HepG2 (cell line): ENCODE measurements around the gene PLEKHG2. TPM values are rescaled to one million over a fixed set of nuclear protein-coding genes. Genes with fewer than 3 reads are reported as not detected.
A peak's percentile ranks its signal among the peaks of the same experiment; 100 is the strongest.

ENCODE experiments used
- AKAP8 ChIP-seq: sonication (generic); formaldehyde crosslinking; IDR thresholded peaks from 2 replicates; pipeline ENCODE4 v1.5.1; 2020; ENCODE audit warnings: mild to moderate bottlenecking, missing genetic modification reagents
- ARID3A ChIP-seq: IDR thresholded peaks from 2 replicates; pipeline ENCODE4 v1.6.1; 2012; ENCODE audit warnings: low read depth, low read length, improper control_type of control experiment
- KDM4B ChIP-seq: sonication (generic); formaldehyde crosslinking; IDR thresholded peaks from 2 replicates; pipeline ENCODE4 v1.4.0; 2020; ENCODE audit warnings: missing genetic modification reagents
- KDM6A ChIP-seq: IDR thresholded peaks from 2 replicates; pipeline ENCODE4 v1.6.1; 2016; ENCODE audit warnings: low read depth
- MXD3 ChIP-seq: IDR thresholded peaks from 2 replicates; pipeline ENCODE4 v1.6.1; 2016; ENCODE audit warnings: mild to moderate bottlenecking, missing biosample characterization, missing genetic modification reagents
- NR0B2 ChIP-seq: sonication (generic); formaldehyde crosslinking; IDR thresholded peaks from 2 replicates; pipeline ENCODE4 v1.4.0; 2020; ENCODE audit warnings: mild to moderate bottlenecking, missing genetic modification reagents
- NR1H2 ChIP-seq: sonication (generic); formaldehyde crosslinking; IDR thresholded peaks from 2 replicates; pipeline ENCODE4 v1.8.1; 2022; ENCODE audit warnings: low read depth, missing genetic modification reagents, borderline replicate concordance
- PHB2 ChIP-seq: fragments of 450-650 bp; IDR thresholded peaks from 2 replicates; pipeline ENCODE4 v1.6.1; 2018; ENCODE audit not compliant: partially characterized antibody
- RXRA ChIP-seq: sonication (generic); formaldehyde crosslinking; IDR thresholded peaks from 2 replicates; pipeline ENCODE4 v1.5.1; 2020; ENCODE audit warnings: missing genetic modification reagents
- SUZ12 ChIP-seq: fragments of 150-350 bp; IDR thresholded peaks from 2 replicates; pipeline ENCODE4 v1.6.1; 2014; ENCODE audit warnings: low read depth, low read length
- THRA ChIP-seq: sonication (generic); formaldehyde crosslinking; IDR thresholded peaks from 2 replicates; pipeline ENCODE4 v1.4.0; 2020; ENCODE audit warnings: missing genetic modification reagents, borderline replicate concordance
- ZMAT3 ChIP-seq: sonication (generic); formaldehyde crosslinking; conservative IDR thresholded peaks from 2 replicates; pipeline ENCODE4 v1.7.0; 2021; ENCODE audit warnings: missing genetic modification reagents
- ZNF367 ChIP-seq: sonication (generic); formaldehyde crosslinking; IDR thresholded peaks from 2 replicates; pipeline ENCODE4 v1.4.0; 2020; ENCODE audit warnings: missing genetic modification reagents, borderline replicate concordance
- ZNF780A ChIP-seq: sonication (generic); formaldehyde crosslinking; IDR thresholded peaks from 2 replicates; pipeline ENCODE4 v1.8.0; 2022; ENCODE audit warnings: mild to moderate bottlenecking, missing genetic modification reagents, moderate library complexity
- ZSCAN9 ChIP-seq: IDR thresholded peaks from 2 replicates; pipeline ENCODE4 v1.6.1; 2016; ENCODE audit warnings: borderline replicate concordance
- polyA plus RNA-seq, 8 experiments: library from polyadenylated mRNA; depleted of rRNA in 3 of 8; stranded (reverse) in 7 of 8; unstranded in 1 of 8; fragments of >200 nt; fragmentation: Illumina TruSeq in 4 of 8; extraction: Trizol in 4 of 8; gene quantifications; 2 replicates each; pipeline versions ENCODE4 v1.2.1 to v1.2.3, GENCODE V29; 2011 to 2016; ENCODE audit warnings: low read depth in 4 of 8, missing spikeins in 1 of 8, mixed read lengths in 1 of 8; ENCODE audit not compliant: insufficient read depth in 1 of 8
- total RNA-seq, 5 experiments: library from RNA; depleted of rRNA; stranded (reverse); fragments of >200 nt; fragmentation: Illumina TruSeq; extraction: Trizol; gene quantifications; 2 replicates each; pipeline ENCODE4 v1.2.3, GENCODE V29; 2016; ENCODE audit warnings: low read depth in 1 of 5
- TF ChIP-seq, protein P1 (sequence below): sonication (generic); formaldehyde crosslinking; IDR thresholded peaks from 2 replicates; pipeline ENCODE4 v1.5.1; 2020; ENCODE audit warnings: missing genetic modification reagents, mild to moderate bottlenecking, borderline replicate concordance
- TF ChIP-seq, protein P2 (sequence below): sonication (generic); formaldehyde crosslinking; IDR thresholded peaks from 2 replicates; pipeline ENCODE4 v1.8.0; 2022; ENCODE audit warnings: mild to moderate bottlenecking, missing genetic modification reagents, borderline replicate concordance

The PLEKHG2 gene
- total and polyA plus RNA-seq, 2 of the 13 experiments (the other 11 are each of a cell fraction or from before 2014, with no cell fraction given): 3.6 to 6.8 TPM

- TF ChIP-seq, protein P1, sequence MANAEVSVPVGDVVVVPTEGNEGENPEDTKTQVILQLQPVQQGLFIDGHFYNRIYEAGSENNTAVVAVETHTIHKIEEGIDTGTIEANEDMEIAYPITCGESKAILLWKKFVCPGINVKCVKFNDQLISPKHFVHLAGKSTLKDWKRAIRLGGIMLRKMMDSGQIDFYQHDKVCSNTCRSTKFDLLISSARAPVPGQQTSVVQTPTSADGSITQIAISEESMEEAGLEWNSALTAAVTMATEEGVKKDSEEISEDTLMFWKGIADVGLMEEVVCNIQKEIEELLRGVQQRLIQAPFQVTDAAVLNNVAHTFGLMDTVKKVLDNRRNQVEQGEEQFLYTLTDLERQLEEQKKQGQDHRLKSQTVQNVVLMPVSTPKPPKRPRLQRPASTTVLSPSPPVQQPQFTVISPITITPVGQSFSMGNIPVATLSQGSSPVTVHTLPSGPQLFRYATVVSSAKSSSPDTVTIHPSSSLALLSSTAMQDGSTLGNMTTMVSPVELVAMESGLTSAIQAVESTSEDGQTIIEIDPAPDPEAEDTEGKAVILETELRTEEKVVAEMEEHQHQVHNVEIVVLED: peak; percentile 61; the same call in 1 of the 2 replicates
- TF ChIP-seq KDM6A (CRISPR knock-in tag) (peak; percentile 69; the same call in 1 of the 2 replicates), ARID3A (0 out of 2 replicates have a peak, but pooled peaks have one; percentile 8), SUZ12 (no peak), KDM4B (peak; percentile 8; the same call in 1 of the 2 replicates), NR0B2 (peak; percentile 81), AKAP8 (CRISPR knock-in tag) (peak; percentile 92; the same call in 1 of the 2 replicates), MXD3 (CRISPR knock-in tag) (peak; percentile 32; the same call in 1 of the 2 replicates), ZNF367 (CRISPR knock-in tag) (no peak), PHB2 (no peak), ZSCAN9 (peak; percentile 83; the same call in 1 of the 2 replicates), NR1H2 (no peak), THRA (CRISPR knock-in tag) (peak; percentile 13; the same call in 1 of the 2 replicates), ZNF780A (no peak), ZMAT3 (CRISPR knock-in tag) (0 out of 2 replicates have a peak, but pooled peaks have one; percentile 63), RXRA (CRISPR knock-in tag) (peak; percentile 75; the same call in 1 of the 2 replicates)
- TF ChIP-seq, protein P2, sequence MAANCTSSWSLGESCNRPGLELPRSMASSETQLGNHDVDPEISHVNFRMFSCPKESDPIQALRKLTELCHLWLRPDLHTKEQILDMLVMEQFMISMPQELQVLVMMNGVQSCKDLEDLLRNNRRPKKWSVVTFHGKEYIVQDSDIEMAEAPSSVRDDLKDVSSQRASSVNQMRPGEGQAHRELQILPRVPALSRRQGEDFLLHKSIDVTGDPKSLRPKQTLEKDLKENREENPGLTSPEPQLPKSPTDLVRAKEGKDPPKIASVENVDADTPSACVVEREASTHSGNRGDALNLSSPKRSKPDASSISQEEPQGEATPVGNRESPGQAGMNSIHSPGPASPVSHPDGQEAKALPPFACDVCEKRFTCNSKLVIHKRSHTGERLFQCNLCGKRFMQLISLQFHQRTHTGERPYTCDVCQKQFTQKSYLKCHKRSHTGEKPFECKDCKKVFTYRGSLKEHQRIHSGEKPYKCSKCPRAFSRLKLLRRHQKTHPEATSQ (CRISPR knock-in tag): peak; percentile 76; the same call in 1 of the 2 replicates
Observed at GRCh38 chr19:39401549-39402345, 10.7 kb upstream of the PLEKHG2 start (continued).
